MM.1S (cell line): Measurements from ENCODE around the gene KCNH2.

Experiments
- DNase-seq: peaks from one replicate; pipeline ENCODE4 v3.0.0-alpha.2; 2015
- H2AFZ ChIP-seq: fragments of 300-600 bp; sonication (generic); 2 replicates; pipeline ENCODE4 v1.6.0; 2016; ENCODE audit warnings: antibody characterized with exemption, low read length
- H3F3A ChIP-seq: fragments of 300-600 bp; sonication (generic); 2 replicates; pipeline ENCODE4 v1.6.1; 2016; ENCODE audit warnings: mild to moderate bottlenecking, antibody characterized with exemption, low read length, moderate library complexity, mixed read lengths; ENCODE audit not compliant: insufficient read depth
- H3K27ac ChIP-seq: fragments of 300-600 bp; sonication (generic); 2 replicates; pipeline ENCODE4 v1.5.1; 2016; ENCODE audit warnings: mild to moderate bottlenecking, low read length
- H3K27me3 ChIP-seq: fragments of 300-600 bp; sonication (generic); replicated peaks from 2 replicates; pipeline ENCODE4 v1.6.0; 2016; ENCODE audit warnings: low read length; ENCODE audit not compliant: insufficient read depth
- H3K36me3 ChIP-seq: fragments of 300-600 bp; sonication (generic); replicated peaks from 2 replicates; pipeline ENCODE4 v1.6.1; 2016; ENCODE audit warnings: mild to moderate bottlenecking, low read length, mixed read lengths; ENCODE audit not compliant: insufficient read depth
- H3K4me1 ChIP-seq: fragments of 300-600 bp; sonication (generic); 2 replicates; pipeline ENCODE4 v1.6.1; 2016; ENCODE audit warnings: low read length, mixed read lengths
- H3K4me2 ChIP-seq: fragments of 300-600 bp; sonication (generic); 2 replicates; pipeline ENCODE4 v1.6.0; 2016; ENCODE audit warnings: low read depth, low read length
- H3K4me3 ChIP-seq: fragments of 300-600 bp; sonication (generic); 2 replicates; pipeline ENCODE4 v1.5.1; 2016; ENCODE audit warnings: low read length, mixed read lengths
- H3K79me2 ChIP-seq: fragments of 300-600 bp; sonication (generic); 2 replicates; pipeline ENCODE4 v1.6.1; 2016; ENCODE audit warnings: mixed run types, low read length, mixed read lengths
- H3K9ac ChIP-seq: fragments of 300-600 bp; sonication (generic); 2 replicates; pipeline ENCODE4 v1.6.1; 2016; ENCODE audit warnings: low read length, mixed read lengths
- H3K9me2 ChIP-seq: fragments of 300-600 bp; sonication (generic); replicated peaks from 2 replicates; pipeline ENCODE4 v1.6.1; 2016; ENCODE audit warnings: mild to moderate bottlenecking, low read length, mixed read lengths; ENCODE audit not compliant: insufficient read depth
- H3K9me3 ChIP-seq: fragments of 300-600 bp; sonication (generic); replicated peaks from 2 replicates; pipeline ENCODE4 v1.6.1; 2016; ENCODE audit warnings: mild to moderate bottlenecking, low read length, mixed read lengths; ENCODE audit not compliant: insufficient read depth
- H4K20me1 ChIP-seq: fragments of 300-600 bp; sonication (generic); 2 replicates; pipeline ENCODE4 v1.6.1; 2016; ENCODE audit warnings: mild to moderate bottlenecking, low read length, moderate library complexity, mixed read lengths; ENCODE audit not compliant: insufficient read depth
- EZH2 ChIP-seq: fragments of 300-600 bp; sonication (generic); optimal IDR thresholded peaks from 2 replicates; pipeline ENCODE3; 2017; ENCODE audit warnings: low read depth, mild to moderate bottlenecking, antibody characterized with exemption, low read length, mixed read lengths
- EZH2phosphoT487 ChIP-seq: fragments of 300-600 bp; sonication (generic); IDR thresholded peaks from 2 replicates; pipeline ENCODE4 v1.6.1; 2018; ENCODE audit warnings: antibody characterized with exemption, low read length
- TF ChIP-seq, protein P1 (sequence below): fragments of 300-600 bp; sonication (generic); IDR thresholded peaks from 2 replicates; pipeline ENCODE4 v1.5.1; 2016; ENCODE audit warnings: antibody characterized with exemption, low read length, mixed read lengths

Gene KCNH2

DNA sequence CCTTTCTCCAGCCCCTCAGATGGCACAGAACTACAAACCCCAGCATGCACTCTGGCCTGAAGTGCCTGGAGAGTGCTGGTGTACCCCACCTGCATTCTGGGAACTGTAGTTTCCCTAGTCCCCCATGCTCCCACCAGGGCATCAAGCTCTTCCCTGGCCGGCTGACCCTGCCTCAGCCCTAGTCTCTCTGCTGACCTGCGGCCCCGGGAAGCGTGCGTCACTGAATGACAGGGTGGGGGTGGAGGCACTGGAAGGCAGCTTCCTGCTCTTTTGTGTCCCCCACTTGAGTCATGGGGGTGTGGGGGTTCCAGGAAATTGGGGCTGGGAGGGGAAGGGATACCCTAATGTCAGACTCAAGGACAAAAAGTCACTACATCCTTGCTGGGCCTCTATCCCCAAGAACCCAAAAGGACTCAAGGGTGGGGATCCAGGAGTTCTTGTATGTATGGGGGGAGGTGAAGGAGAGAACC lies 14.7 kb upstream of the KCNH2 start:
- Histone ChIP-seq H3K9ac (no peak overlapping the region), H3K27me3 (peaks cover 33% of the 10 kb centered on the region), H3F3A (no peaks in the 10 kb centered on the region), H3K79me2 (no peaks in the 10 kb centered on the region), H3K4me1 (no peaks in the 10 kb centered on the region), H3K4me2 (no peak overlapping the region), H2AFZ (no peak overlapping the region), H3K9me3 (no peaks in the 10 kb centered on the region), H4K20me1 (no peaks in the 10 kb centered on the region; the same call in 1 of the 2 replicates), H3K27ac (no peak overlapping the region), H3K4me3 (no peak overlapping the region), H3K36me3 (no peaks in the 10 kb centered on the region), H3K9me2 (no peaks in the 10 kb centered on the region)
- TF ChIP-seq EZH2phosphoT487 (no peak), EZH2 (no peak)
- TF ChIP-seq, protein P1, sequence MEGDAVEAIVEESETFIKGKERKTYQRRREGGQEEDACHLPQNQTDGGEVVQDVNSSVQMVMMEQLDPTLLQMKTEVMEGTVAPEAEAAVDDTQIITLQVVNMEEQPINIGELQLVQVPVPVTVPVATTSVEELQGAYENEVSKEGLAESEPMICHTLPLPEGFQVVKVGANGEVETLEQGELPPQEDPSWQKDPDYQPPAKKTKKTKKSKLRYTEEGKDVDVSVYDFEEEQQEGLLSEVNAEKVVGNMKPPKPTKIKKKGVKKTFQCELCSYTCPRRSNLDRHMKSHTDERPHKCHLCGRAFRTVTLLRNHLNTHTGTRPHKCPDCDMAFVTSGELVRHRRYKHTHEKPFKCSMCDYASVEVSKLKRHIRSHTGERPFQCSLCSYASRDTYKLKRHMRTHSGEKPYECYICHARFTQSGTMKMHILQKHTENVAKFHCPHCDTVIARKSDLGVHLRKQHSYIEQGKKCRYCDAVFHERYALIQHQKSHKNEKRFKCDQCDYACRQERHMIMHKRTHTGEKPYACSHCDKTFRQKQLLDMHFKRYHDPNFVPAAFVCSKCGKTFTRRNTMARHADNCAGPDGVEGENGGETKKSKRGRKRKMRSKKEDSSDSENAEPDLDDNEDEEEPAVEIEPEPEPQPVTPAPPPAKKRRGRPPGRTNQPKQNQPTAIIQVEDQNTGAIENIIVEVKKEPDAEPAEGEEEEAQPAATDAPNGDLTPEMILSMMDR: no peak
- DNase-seq: no peak

DNA sequence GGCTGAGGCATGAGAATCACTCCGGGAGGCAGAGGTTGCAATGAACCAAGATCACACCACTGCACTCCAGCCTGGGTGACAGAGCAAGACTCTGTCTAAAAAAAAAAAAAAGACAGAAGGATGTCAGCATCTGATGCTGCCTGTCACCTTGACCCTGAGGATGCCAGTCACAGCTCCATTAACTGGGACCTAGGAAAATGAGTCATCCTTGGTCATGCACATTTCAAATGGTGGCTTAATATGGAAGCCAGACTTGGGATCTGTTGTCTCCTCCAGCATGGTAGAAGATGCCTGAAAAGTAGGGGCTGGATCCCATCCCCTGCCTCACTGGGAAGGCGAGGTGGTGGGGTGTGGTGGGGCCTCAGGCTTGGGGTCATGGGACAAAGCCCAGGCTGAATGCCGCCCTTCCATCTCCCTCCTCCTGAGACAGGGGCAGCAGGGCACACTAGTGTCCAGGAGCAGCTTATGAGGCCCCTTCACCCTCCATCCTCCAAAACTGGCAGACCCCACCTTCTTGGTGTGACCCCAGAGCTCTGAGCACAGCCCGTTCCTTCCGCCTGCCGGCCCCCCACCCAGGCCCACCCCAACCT lies 14.0 kb upstream of the KCNH2 start:
- H3F3A ChIP-seq: no peaks in the 10 kb centered on the region
- H3K9me3 ChIP-seq: no peaks in the 10 kb centered on the region
- H2AFZ ChIP-seq: no peak overlapping the region
- DNase-seq: no peak
- no peaks in the 10 kb centered on the region for H3K79me2 ChIP-seq
- H3K4me2 ChIP-seq: no peak overlapping the region
- H3K9me2 ChIP-seq: no peaks in the 10 kb centered on the region
- H3K36me3 ChIP-seq: no peaks in the 10 kb centered on the region
- no peak overlapping the region for H3K9ac ChIP-seq
- no peak overlapping the region for H3K4me3 ChIP-seq
- no peaks in the 10 kb centered on the region; the same call in 1 of the 2 replicates for H4K20me1 ChIP-seq
- peaks cover 35% of the 10 kb centered on the region for H3K27me3 ChIP-seq
- H3K27ac ChIP-seq: no peak overlapping the region
- TF ChIP-seq EZH2 (no peak), EZH2phosphoT487 (no peak)
- TF ChIP-seq, protein P1: no peak
- no peaks in the 10 kb centered on the region for H3K4me1 ChIP-seq

DNA sequence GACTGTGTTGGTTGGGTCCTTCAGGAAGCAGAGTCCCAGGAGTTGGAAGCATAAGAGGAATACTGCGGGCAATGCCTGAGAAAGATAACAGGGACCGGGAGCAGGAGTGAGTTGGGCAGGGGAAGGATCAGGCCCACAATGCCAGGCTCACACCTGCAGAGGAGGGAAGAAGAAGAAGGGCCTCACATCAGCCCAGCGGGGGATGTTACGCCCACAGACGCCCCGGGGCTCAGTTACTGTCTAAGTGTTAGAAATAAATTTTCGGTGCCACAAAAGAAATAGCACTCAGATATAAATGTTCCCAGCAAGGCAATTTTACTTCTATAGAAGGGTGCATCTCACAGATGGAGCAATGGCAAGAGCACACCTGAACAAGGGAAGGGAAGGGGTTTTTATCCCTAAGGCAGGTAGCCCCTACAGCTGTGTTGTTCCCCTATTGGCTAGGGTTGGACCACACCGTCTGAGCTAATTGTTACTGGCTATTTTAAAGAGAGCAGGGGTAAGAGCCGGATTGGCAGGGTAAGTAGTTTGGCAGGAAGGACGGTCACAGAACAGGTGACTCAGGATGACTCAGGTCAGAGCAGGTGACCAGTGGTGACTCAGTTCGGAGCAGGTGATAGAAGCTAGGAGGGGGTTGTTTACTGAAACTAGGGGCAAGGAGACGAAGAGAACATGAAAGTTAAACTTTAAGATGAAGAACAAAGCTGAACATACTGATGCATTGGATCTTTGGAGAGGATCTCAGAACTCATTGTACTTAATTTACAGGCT lies 12.5 kb upstream of the KCNH2 start, which contains the start of gene NOS3:
NOS3 (plus strand) TSS at position 602 of the 771 bp plus-strand sequence. CDS start 2,787 bp downstream, outside the sequence.
- no peak for DNase-seq
- Histone ChIP-seq H4K20me1 (no peaks in the 10 kb centered on the region; the same call in 1 of the 2 replicates), H3K27ac (no peak within 1 kb of the TSS), H3K4me3 (no peak within 1 kb of the TSS), H3K36me3 (no peaks in the 10 kb centered on the region), H3K9me2 (no peaks in the 10 kb centered on the region), H3K9ac (no peak within 1 kb of the TSS), H3K79me2 (no peaks in the 10 kb centered on the region), H3K27me3 (peaks cover 40% of the 10 kb centered on the region), H3K9me3 (no peaks in the 10 kb centered on the region), H2AFZ (no peak within 1 kb of the TSS), H3K4me1 (no peaks in the 10 kb centered on the region), H3F3A (no peaks in the 10 kb centered on the region), H3K4me2 (no peak within 1 kb of the TSS)
- TF ChIP-seq, protein P1: no peak
- no peak for TF ChIP-seq EZH2
- no peak for TF ChIP-seq EZH2phosphoT487
